NCI-H510A treated with DMSO at 0.1 percent for 48 hours (cell line): ENCODE results near the gene FAM107A.

Experiments
- DNase-seq: peaks from one replicate; lab custom pipeline; 2025; lab: John Stamatoyannopoulos, UW

The FAM107A gene

GRCh38 chr3:58518291-58518789 lies 58.9 kb downstream of the FAM107A start:
- no peak for DNase-seq

GRCh38 chr3:58514405-58514804 lies 62.8 kb downstream of the FAM107A start:
- no peak for DNase-seq
